Adrenal gland (tissue), 5 donors: ENCODE data around the gene CTNS.

Experiments used
- CTCF ChIP-seq, 6 experiments: fragments of 450-650 bp in 4 of 6; fragments of 200-600 bp in 2 of 6; sonication (generic) in 1 of 6; IDR thresholded peaks; 1 replicate in 5 of 6; 2 replicates in 1 of 6; pipeline versions ENCODE4 v1.5.1 to v1.8.0; 2016 to 2021; ENCODE audit warnings: antibody characterized with exemption in 6 of 6, mild to moderate bottlenecking in 2 of 6, moderate library complexity in 1 of 6
- POLR2A ChIP-seq, 2 donors: fragments of 450-650 bp; IDR thresholded peaks; one replicate each; pipeline ENCODE4 v1.6.1; 2017; ENCODE audit warnings: antibody characterized with exemption in 2 of 2, mild to moderate bottlenecking in 2 of 2, moderate library complexity in 1 of 2
- donor health status: DM: no; HTN: no; CAD: no.

GRCh38 chr17:3647769-3648555 is 11.4 kb downstream of the CTNS start:
- TF ChIP-seq CTCF (IDR thresholded peaks at IDR 0.05): peak; percentile 30 to 59 (median 49)
- no peak for TF ChIP-seq POLR2A (IDR thresholded peaks at IDR 0.05)
